H1 (cell line): ENCODE data around the gene TENT4A. TPM values are rescaled to one million over a fixed set of nuclear protein-coding genes. Genes with fewer than 3 reads are reported as not detected.

Experiments
- CTCF ChIA-PET: fragments of 300-600 bp; sonication (Branson Sonifier 250); formaldehyde crosslinking; loops from one replicate; lab custom pipeline; 2021; ENCODE audit not compliant: partially characterized antibody; lab: Charles Lee
- POLR2A ChIA-PET: fragments of 300-600 bp; sonication (Branson Sonifier 250); formaldehyde crosslinking; loops from one replicate; lab custom pipeline; 2021; ENCODE audit warnings: inconsistent platforms; ENCODE audit not compliant: partially characterized antibody; lab: Charles Lee
- DNase-seq, 2 experiments: peaks; one replicate each; pipeline versions ENCODE4 v3.0.0 to v3.0.0-alpha.2; 2010 to 2022; ENCODE audit warnings: low spot score in 2 of 2, low read depth in 1 of 2, mixed read lengths in 1 of 2
- FAIRE-seq: peaks from 2 replicates; lab custom pipeline; 2011; peaks lifted over from hg19 to GRCh38; lab: Jason Lieb, UNC
- H2AFZ ChIP-seq: 2 replicates; pipeline ENCODE4 v1.8.1; 2012; ENCODE audit warnings: low read length, inconsistent platforms
- H2AK5ac ChIP-seq: 2 replicates; pipeline ENCODE4 v1.6.1; 2013; ENCODE audit warnings: low read depth, low read length
- H2BK120ac ChIP-seq: replicated peaks from 2 replicates; pipeline ENCODE3; 2013; ENCODE audit warnings: low read depth, low read length, inconsistent platforms
- H2BK12ac ChIP-seq: 2 replicates; pipeline ENCODE4 v1.6.1; 2013; ENCODE audit warnings: low read depth, low read length
- H2BK15ac ChIP-seq: 2 replicates; pipeline ENCODE4 v1.6.1; 2013; ENCODE audit warnings: low read length
- H2BK20ac ChIP-seq: 2 replicates; pipeline ENCODE4 v1.6.1; 2013; ENCODE audit warnings: low read length
- H2BK5ac ChIP-seq: 2 replicates; pipeline ENCODE4 v1.6.1; 2013; ENCODE audit warnings: low read depth, low read length
- H3K14ac ChIP-seq: 2 replicates; pipeline ENCODE4 v1.6.1; 2013; ENCODE audit warnings: inconsistent platforms; ENCODE audit not compliant: insufficient read length
- H3K18ac ChIP-seq: 2 replicates; pipeline ENCODE4 v1.6.1; 2013; ENCODE audit warnings: low read length; ENCODE audit errors: extremely low read depth
- H3K23ac ChIP-seq: 2 replicates; pipeline ENCODE4 v1.6.1; 2013; ENCODE audit warnings: inconsistent platforms; ENCODE audit not compliant: insufficient read length
- H3K23me2 ChIP-seq: 2 replicates; pipeline ENCODE4 v1.6.1; 2013; ENCODE audit warnings: low read depth, low read length
- H3K27ac ChIP-seq: 2 replicates; pipeline ENCODE4 v1.6.1; 2011; ENCODE audit warnings: low read depth, low read length, inconsistent platforms
- H3K27me3 ChIP-seq, 4 experiments: replicated peaks in 1 of 4; 1 replicate in 1 of 4; 2 replicates in 3 of 4; pipeline versions ENCODE4 v1.6.1 to v1.8.1; 2011 to 2013; ENCODE audit warnings: low read length in 3 of 4, mild to moderate bottlenecking in 3 of 4, inconsistent platforms in 2 of 4, mixed read lengths in 2 of 4, moderate library complexity in 1 of 4; ENCODE audit not compliant: control insufficient read depth in 3 of 4, insufficient read depth in 3 of 4; ENCODE audit errors: extremely low read depth in 1 of 4
- H3K36me3 ChIP-seq, 4 experiments: 2 replicates each; pipeline versions ENCODE4 v1.6.1 to v1.8.1; 2011 to 2013; ENCODE audit warnings: mild to moderate bottlenecking in 4 of 4, low read length in 3 of 4, moderate library complexity in 2 of 4, control low read depth in 1 of 4, inconsistent platforms in 1 of 4; ENCODE audit not compliant: insufficient read depth in 4 of 4, control insufficient read depth in 2 of 4
- H3K4ac ChIP-seq: replicated peaks from 2 replicates; pipeline ENCODE3; 2013; ENCODE audit warnings: low read length, low read depth, mixed read lengths, inconsistent platforms; ENCODE audit not compliant: insufficient read length
- H3K4me1 ChIP-seq, 4 experiments: replicated peaks in 1 of 4; 1 replicate in 1 of 4; 2 replicates in 3 of 4; pipeline versions ENCODE4 v1.6.1 to v1.8.1; 2011 to 2013; ENCODE audit warnings: low read length in 3 of 4, inconsistent platforms in 2 of 4, mixed read lengths in 1 of 4; ENCODE audit not compliant: insufficient read depth in 4 of 4, control insufficient read depth in 3 of 4
- H3K4me2 ChIP-seq, 2 experiments: 2 replicates each; pipeline versions ENCODE4 v1.6.1 to v1.8.1; 2011 to 2013; ENCODE audit warnings: low read depth in 2 of 2, low read length in 2 of 2, control low read depth in 1 of 2, inconsistent platforms in 1 of 2, mild to moderate bottlenecking in 1 of 2; ENCODE audit not compliant: insufficient read depth in 1 of 2
- H3K4me3 ChIP-seq, 4 experiments: fragments of 200-600, 300-600 bp in 1 of 4; sonication (generic), shearing (Covaris generic), sonication (Bioruptor Twin) in 1 of 4; 2 replicates each; pipeline versions ENCODE4 v1.5.1 to v1.8.1; 2011 to 2016; ENCODE audit warnings: low read length in 4 of 4, low read depth in 3 of 4, control low read depth in 2 of 4, inconsistent platforms in 2 of 4, mild to moderate bottlenecking in 2 of 4, mixed read lengths in 1 of 4, moderate library complexity in 1 of 4; ENCODE audit not compliant: insufficient read depth in 2 of 4; ENCODE audit errors: extremely low read depth in 1 of 4
- H3K56ac ChIP-seq: replicated peaks from 2 replicates; pipeline ENCODE3; 2013; ENCODE audit warnings: low read depth, mild to moderate bottlenecking, mixed read lengths, low read length, inconsistent platforms; ENCODE audit not compliant: insufficient read length
- H3K79me1 ChIP-seq: 2 replicates; pipeline ENCODE4 v1.6.1; 2013; ENCODE audit warnings: low read depth, low read length, control low read depth
- H3K79me2 ChIP-seq, 2 experiments: 2 replicates each; pipeline versions ENCODE4 v1.6.1 to v1.8.1; 2012 to 2013; ENCODE audit warnings: low read length in 2 of 2, mild to moderate bottlenecking in 2 of 2, inconsistent platforms in 1 of 2; ENCODE audit not compliant: insufficient read depth in 2 of 2, control insufficient read depth in 1 of 2
- H3K9ac ChIP-seq, 4 experiments: replicated peaks in 1 of 4; 1 replicate in 1 of 4; 2 replicates in 3 of 4; pipeline versions ENCODE4 v1.6.1 to v1.8.1; 2011 to 2013; ENCODE audit warnings: low read depth in 3 of 4, low read length in 3 of 4, control low read depth in 2 of 4, mild to moderate bottlenecking in 2 of 4, moderate library complexity in 2 of 4, inconsistent platforms in 1 of 4; ENCODE audit errors: extremely low read depth in 1 of 4
- H3K9me3 ChIP-seq, 2 experiments: 2 replicates each; pipeline versions ENCODE4 v1.6.1 to v1.8.1; 2012 to 2013; ENCODE audit warnings: mild to moderate bottlenecking in 2 of 2, moderate library complexity in 2 of 2, control low read depth in 1 of 2, inconsistent platforms in 1 of 2, low read depth in 1 of 2, low read length in 1 of 2, mixed read lengths in 1 of 2; ENCODE audit not compliant: insufficient read depth in 2 of 2
- H4K20me1 ChIP-seq, 2 experiments: replicated peaks in 1 of 2; 2 replicates each; pipeline versions ENCODE3 to v1.8.1; 2011 to 2013; ENCODE audit warnings: inconsistent platforms in 2 of 2, low read length in 2 of 2, mild to moderate bottlenecking in 1 of 2; ENCODE audit not compliant: insufficient read depth in 2 of 2, control insufficient read depth in 1 of 2
- H4K5ac ChIP-seq: 2 replicates; pipeline ENCODE4 v1.6.1; 2013; ENCODE audit warnings: low read length, low read depth, mixed read lengths, inconsistent platforms; ENCODE audit not compliant: insufficient read length
- H4K8ac ChIP-seq: 2 replicates; pipeline ENCODE4 v1.8.0; 2013; ENCODE audit warnings: mild to moderate bottlenecking, moderate library complexity, low read length, inconsistent platforms; ENCODE audit not compliant: insufficient read depth; ENCODE audit errors: extremely low read depth
- H4K91ac ChIP-seq: replicated peaks from 2 replicates; pipeline ENCODE3; 2013; ENCODE audit warnings: low read length, mixed read lengths, inconsistent platforms; ENCODE audit not compliant: insufficient read length
- BCL11A ChIP-seq, 2 experiments: IDR thresholded peaks; one replicate each; pipeline ENCODE4 v1.6.1; 2011; ENCODE audit warnings: low read depth in 2 of 2, low read length in 2 of 2, mild to moderate bottlenecking in 2 of 2
- CHD2 ChIP-seq: IDR thresholded peaks from 2 replicates; pipeline ENCODE4 v1.6.1; 2012; ENCODE audit warnings: low read length, improper control_type of control experiment
- CREB1 ChIP-seq: IDR thresholded peaks from 2 replicates; pipeline ENCODE4 v1.6.1; 2012; ENCODE audit warnings: inconsistent platforms
- GABPA ChIP-seq: IDR thresholded peaks from 2 replicates; pipeline ENCODE4 v1.6.1; 2011; ENCODE audit warnings: mild to moderate bottlenecking, low read length, moderate library complexity, borderline replicate concordance; ENCODE audit not compliant: insufficient read depth
- HDAC2 ChIP-seq, 2 experiments: fragments of 300-600 bp in 1 of 2; sonication (generic) in 1 of 2; IDR thresholded peaks; 2 replicates each; pipeline ENCODE4 v1.6.1; 2011 to 2012; ENCODE audit warnings: low read depth in 2 of 2, low read length in 2 of 2, mild to moderate bottlenecking in 2 of 2, moderate library complexity in 2 of 2, borderline replicate concordance in 1 of 2, inconsistent platforms in 1 of 2
- HDAC6 ChIP-seq: IDR thresholded peaks from one replicate; pipeline ENCODE4 v1.7.1; 2012; ENCODE audit warnings: low read depth, mild to moderate bottlenecking, inconsistent platforms, low read length, moderate library complexity
- JUND ChIP-seq: IDR thresholded peaks from 2 replicates; pipeline ENCODE4 v1.6.1; 2011; ENCODE audit warnings: mild to moderate bottlenecking, improper control_type of control experiment, low read length
- KDM5A ChIP-seq: fragments of 200-600 bp; IDR thresholded peaks from 2 replicates; pipeline ENCODE4 v1.7.1; 2012; ENCODE audit warnings: mild to moderate bottlenecking, low read length, inconsistent platforms, mixed read lengths
- POLR2A ChIP-seq, 2 experiments: IDR thresholded peaks; 1 replicate in 1 of 2; 2 replicates in 1 of 2; pipeline ENCODE4 v1.6.1; 2011; ENCODE audit warnings: low read depth in 2 of 2, low read length in 2 of 2, mild to moderate bottlenecking in 2 of 2; ENCODE audit errors: control extremely low read depth in 1 of 2
- RFX5 ChIP-seq: IDR thresholded peaks from 2 replicates; pipeline ENCODE4 v1.6.1; 2011; ENCODE audit warnings: low read depth, low read length, improper control_type of control experiment, borderline replicate concordance
- SIRT6 ChIP-seq: IDR thresholded peaks from one replicate; pipeline ENCODE4 v1.7.1; 2012; ENCODE audit warnings: low read length, inconsistent platforms
- TAF7 ChIP-seq: optimal IDR thresholded peaks from 2 replicates; pipeline ENCODE3; 2011; ENCODE audit warnings: low read depth, mild to moderate bottlenecking, inconsistent platforms, low read length, moderate library complexity, borderline replicate concordance
- TBP ChIP-seq: IDR thresholded peaks from 2 replicates; pipeline ENCODE4 v1.6.1; 2011; ENCODE audit warnings: low read depth, low read length, improper control_type of control experiment
- TEAD4 ChIP-seq: IDR thresholded peaks from 2 replicates; pipeline ENCODE4 v1.6.1; 2012; ENCODE audit warnings: low read depth, low read length, inconsistent platforms, mixed read lengths
- YY1 ChIP-seq: IDR thresholded peaks from 2 replicates; pipeline ENCODE4 v1.6.1; 2011; ENCODE audit warnings: low read depth, mild to moderate bottlenecking, low read length
- ZNF274 ChIP-seq: IDR thresholded peaks from 2 replicates; pipeline ENCODE4 v1.7.0; 2012; ENCODE audit warnings: low read length, borderline replicate concordance; ENCODE audit errors: extremely low read depth
- WGBS, 2 experiments: shearing (Covaris generic) in 1 of 2; methylation state at CpG; one replicate each; pipeline versions ENCODE4 v1.1.6 to v1.1.7; 2013 to 2015; ENCODE audit warnings: low lambda C conversion rate in 2 of 2, mixed read lengths in 2 of 2, inconsistent platforms in 1 of 2, low coverage in 1 of 2, missing lambda C conversion rate in 1 of 2; ENCODE audit not compliant: insufficient replicate concordance in 2 of 2, insufficient coverage in 1 of 2, insufficient read length in 1 of 2; ENCODE audit errors: extremely low coverage in 1 of 2, missing lambda C conversion rate in 1 of 2; 5-methylcytosine and 5-hydroxymethylcytosine counted together
- polyA plus RNA-seq, 7 experiments: library from polyadenylated mRNA; depleted of rRNA in 3 of 7; stranded (reverse) in 5 of 7; unstranded in 2 of 7; fragments of >200 nt in 5 of 7; fragments of 200-250 nt in 2 of 7; gene quantifications; 1 replicate in 5 of 7; 2 replicates in 1 of 7; 4 replicates in 1 of 7; pipeline versions ENCODE4 v1.2.1 to v1.2.3, GENCODE V29; 2011 to 2013; ENCODE audit warnings: missing spikeins in 2 of 7, mixed read lengths in 2 of 7
- total RNA-seq: library from RNA; stranded (reverse); fragmentation: NEBNext Ultra II Directional; extraction: Animal tissue kit (Norgen Biotek cat#: 25700); gene quantifications from 2 replicates; pipeline ENCODE4 v1.2.1, GENCODE V29; 2021

Gene TENT4A
- total and polyA plus RNA-seq, 2 of the 8 experiments (the other 6 are each of a cell fraction or from before 2014, with no cell fraction given): 8.9 to 25.1 TPM

- Histone ChIP-seq H3K79me2 (no peaks in the 10 kb centered on the region), H2AFZ (no peak overlapping the region)
- WGBS, 2 experiments: 88% methylated on average over 7 of the region's 8 CpGs; no CpG with 5 or more reads in 1 of the 2 experiments
- TF ChIP-seq ZNF274 (no peak), TEAD4 (no peak), CREB1 (no peak), SIRT6 (no peak), JUND (no peak), BCL11A (IDR thresholded peaks at IDR 0.05; ENCODE audit: low read depth in 2 of 2, low read length in 2 of 2) (no peak), HDAC6 (no peak), TBP (no peak), POLR2A (IDR thresholded peaks at IDR 0.05; ENCODE audit: control extremely low read depth in 1 of 2, low read depth in 2 of 2, low read length in 2 of 2) (no peak), GABPA (no peak), YY1 (no peak), TAF7 (no peak), HDAC2 (IDR thresholded peaks at IDR 0.05; ENCODE audit: borderline replicate concordance in 1 of 2, low read depth in 2 of 2, low read length in 2 of 2) (no peak), RFX5 (no peak), CHD2 (no peak), KDM5A (no peak)
Measured at GRCh38 chr5:6762697-6763096, 49.5 kb downstream of the TENT4A start.

More at GRCh38 chr5:6762697-6763096, 49.5 kb downstream of the TENT4A start:
- H2AK5ac ChIP-seq: no peak overlapping the region
- H4K91ac ChIP-seq: no peak overlapping the region
- H3K4me2 ChIP-seq: no peak overlapping the region
- H3K18ac ChIP-seq: no peak overlapping the region
- no peak overlapping the region for H3K4ac ChIP-seq
- H3K23ac ChIP-seq: no peak overlapping the region
- H3K14ac ChIP-seq: no peak overlapping the region
- DNase-seq: no peak
- H3K56ac ChIP-seq: no peak overlapping the region
- H2BK5ac ChIP-seq: no peak overlapping the region
- H3K4me3 ChIP-seq: no peak overlapping the region
- 0 out of 2 replicates have a peak, but pooled peaks cover 2% of the 10 kb centered on the region for H3K23me2 ChIP-seq
- H3K27me3 ChIP-seq: no peaks in the 10 kb centered on the region
- POLR2A ChIA-PET: interaction anchor here (0.6 kb wide), 1 partner anchor 70 kb away, joined by 3 read pairs; no protein-coding TSS in a partner anchor
- H2BK15ac ChIP-seq: no peak overlapping the region
- H2BK120ac ChIP-seq: no peak overlapping the region
- H3K4me1 ChIP-seq: peaks cover 0 to 2% (median 1%) of the 10 kb centered on the region in 4 experiments; a peak in 2 of 7 replicates
- peaks cover 0 to 4% of the 10 kb centered on the region in 2 experiments for H4K20me1 ChIP-seq
- no peaks in the 10 kb centered on the region for H3K9me3 ChIP-seq
- no peak overlapping the region for H3K9ac ChIP-seq
- H4K5ac ChIP-seq: no peak overlapping the region
- no peaks in the 10 kb centered on the region for H3K79me1 ChIP-seq
- no peak overlapping the region for H2BK20ac ChIP-seq
- no peak overlapping the region for H3K27ac ChIP-seq
- FAIRE-seq: no peak
- no peak overlapping the region for H4K8ac ChIP-seq
- no peaks in the 10 kb centered on the region for H3K36me3 ChIP-seq
- CTCF ChIA-PET: interaction anchor here (0.6 to 2.1 kb wide), 5 partner anchors 18 to 1020 kb away, joined by 3 to 7 read pairs (median 4); no protein-coding TSS in a partner anchor
- no peak overlapping the region for H2BK12ac ChIP-seq
